Heart left ventricle (tissue), 16 donors: Measurements from ENCODE around the gene FKBP5. TPM values are rescaled to one million over a fixed set of nuclear protein-coding genes. Genes with fewer than 3 reads are reported as not detected.

Experiments
- ATAC-seq, 4 donors: fragments of 200-7000 bp; cut with Tn5 transposase; one replicate each; pipeline ENCODE4 v1.9.1; 2020 to 2022; ENCODE audit warnings: moderate library complexity in 4 of 4, mild to moderate bottlenecking in 3 of 4, moderate number of reproducible peaks in 1 of 4
- DNase-seq, 5 donors: peaks; one replicate each; pipeline ENCODE4 v3.0.0-alpha.2; 2020
- H3K27ac ChIP-seq, 12 donors: fragments of 200-600 bp; sonication (generic) in 4 of 12; one replicate each; pipeline versions ENCODE4 v1.5.0 to v1.8.0; 2016 to 2022; ENCODE audit warnings: mild to moderate bottlenecking in 2 of 12
- H3K27me3 ChIP-seq, 9 donors: fragments of 200-600 bp; sonication (generic) in 2 of 9; one replicate each; pipeline versions ENCODE4 v1.5.1 to v1.8.0; 2016 to 2022; ENCODE audit warnings: mild to moderate bottlenecking in 3 of 9
- H3K36me3 ChIP-seq, 9 donors: fragments of 200-600 bp; sonication (generic) in 2 of 9; one replicate each; pipeline versions ENCODE4 v1.5.0 to v1.8.0; 2018 to 2022; ENCODE audit warnings: mild to moderate bottlenecking in 2 of 9
- H3K4me1 ChIP-seq, 12 donors: fragments of 200-600 bp; sonication (generic) in 4 of 12; one replicate each; pipeline versions ENCODE4 v1.5.0 to v1.8.0; 2016 to 2022; ENCODE audit warnings: mild to moderate bottlenecking in 3 of 12
- H3K4me3 ChIP-seq, 12 donors: fragments of 200-600 bp; sonication (generic) in 4 of 12; one replicate each; pipeline versions ENCODE4 v1.5.0 to v1.8.0; 2017 to 2022; ENCODE audit warnings: mild to moderate bottlenecking in 9 of 12, moderate library complexity in 4 of 12
- H3K9me3 ChIP-seq, 12 donors: fragments of 200-600 bp; sonication (generic) in 4 of 12; one replicate each; pipeline versions ENCODE4 v1.5.0 to v1.8.0; 2016 to 2022; ENCODE audit warnings: mild to moderate bottlenecking in 1 of 12
- CTCF ChIP-seq, 12 donors: fragments of 200-600 bp; sonication (generic) in 4 of 12; IDR thresholded peaks; one replicate each; pipeline versions ENCODE4 v1.5.0 to v1.8.0; 2018 to 2022; ENCODE audit warnings: antibody characterized with exemption in 12 of 12, mild to moderate bottlenecking in 5 of 12
- POLR2A ChIP-seq, 2 donors: fragments of 450-650 bp; IDR thresholded peaks; one replicate each; pipeline ENCODE4 v1.6.1; 2017; ENCODE audit warnings: antibody characterized with exemption in 2 of 2, mild to moderate bottlenecking in 2 of 2, moderate library complexity in 2 of 2
- WGBS, 4 donors: extraction: QIAGEN DNeasy Blood & Tissue Kit in 2 of 4; methylation state at CpG; one replicate each; pipeline versions ENCODE4 v1.1.5 to v1.1.7; 2013 to 2018; 5-methylcytosine and 5-hydroxymethylcytosine counted together
- intact Hi-C, 10 donors: fragments of 100-400 bp; cut with DNase I; formaldehyde crosslinking; loops; one replicate each; pipeline versions ENCODE4 v1.11.1 to v1.14.2; 2022
- polyA plus RNA-seq, 2 donors: library from polyadenylated mRNA; stranded (reverse); fragments of 200-250 nt; gene quantifications; one replicate each; pipeline ENCODE4 v1.2.3, GENCODE V29; 2013
- total RNA-seq, 9 donors: library from RNA; depleted of rRNA in 2 of 9; stranded (reverse); fragments of >200 nt in 2 of 9; fragmentation: NEBNext Ultra II Directional in 3 of 9; extraction: Animal tissue kit (Norgen Biotek cat#: 25700) in 3 of 9; gene quantifications; one replicate each; pipeline versions ENCODE4 v1.1.0 to v1.2.4, GENCODE V29; 2016 to 2023
- donor health status: ischemic (EF 13 %, LVEDD 7.1; RV severe dilation, severe dysfunction).
- donor health status: healthy with polysubstance abuse.
- donor health status: DM: no; HTN: yes; CAD: no.
- donor health status: DM: no; HTN: no; CAD: no.
- donor health status: ischemic (EF 25% LVEDD 6.9; RV normal size, moderate dysfunction).
- donor health status: ischemic (EF 25% LVEDD 5.7; RV mildly dilated, moderate dysfunction).
- donor health status: healthy.
- donor health status: DM: yes; HTN: yes; CAD: no.
- donor health status: ischemic (EF 35%, LVEDD 5.7; RV mildly dilated, moderate dysfunction).
- donor health status: nonischemic (EF 11% LVEDD 7.7; RV severe dilation, severe dysfunction).
- donor health status: DM: yes; HTN: yes; CAD: no.
- donor health status: PGD.
- donor health status: ischemic (EF 29% LVEDD 5.4; RV normal size, mild dysfunction).
- donor health status: nonischemic (EF 23%, LVEDD 6.1; RV moderate dilation, normal function).

Gene FKBP5
- total and polyA plus RNA-seq, 11 donors = 19.7 to 351 (median 104) TPM

GRCh38 chr6:35668744-35669450 lies 19.8 kb downstream of the FKBP5 start:
- DNase-seq (no peak), ATAC-seq (no peak)
- Histone ChIP-seq H3K9me3 (no peaks in the 10 kb centered on the region), H3K4me1 (peaks cover 2 to 97% (median 26%) of the 10 kb centered on the region in 12 donors), H3K27me3 (no peaks in the 10 kb centered on the region), H3K36me3 (no peaks in the 10 kb centered on the region), H3K4me3 (peak overlapping the region in 6 of 12 donors; percentile 6 to 37 (median 18)), H3K27ac (peak overlapping the region in 6 of 12 donors; percentile 4 to 76 (median 36))
- intact Hi-C loops = no loop called here
- TF ChIP-seq POLR2A (IDR thresholded peaks at IDR 0.05) (no peak), CTCF (IDR thresholded peaks at IDR 0.05) (no peak)

GRCh38 chr6:35668096-35668495 lies 20.6 kb downstream of the FKBP5 start:
- no peaks in the 10 kb centered on the region for H3K9me3 ChIP-seq
- peak overlapping the region in 4 of 12 donors; percentile 2 to 76 (median 55) for H3K27ac ChIP-seq
- H3K4me1 ChIP-seq = peaks cover 5 to 97% (median 34%) of the 10 kb centered on the region in 12 donors
- H3K36me3 ChIP-seq = no peaks in the 10 kb centered on the region
- 74 to 86% (median 76%) methylated on average over 2 of the region's 2 CpGs for WGBS, 4 donors
- peak overlapping the region in 2 of 12 donors; percentile 9 to 29 for H3K4me3 ChIP-seq
- no peak for TF ChIP-seq POLR2A (IDR thresholded peaks at IDR 0.05)
- TF ChIP-seq CTCF (IDR thresholded peaks at IDR 0.05) = no peak
- intact Hi-C loops = no loop called here
- no peaks in the 10 kb centered on the region for H3K27me3 ChIP-seq
- ATAC-seq = peak in 2 of 4 donors; percentile 10 to 15
- DNase-seq = no peak

- Histone ChIP-seq H3K27ac (peak overlapping the region in 1 of 12 donors; percentile 51), H3K36me3 (no peaks in the 10 kb centered on the region), H3K4me1 (peaks cover 5 to 89% (median 39%) of the 10 kb centered on the region in 12 donors), H3K4me3 (no peak overlapping the region), H3K27me3 (no peaks in the 10 kb centered on the region), H3K9me3 (no peaks in the 10 kb centered on the region)
- intact Hi-C loops = no loop called here
- WGBS, 4 donors = 92 to 100% (median 96%) methylated on average over 3 of the region's 3 CpGs
- ATAC-seq (no peak), DNase-seq (no peak)
- TF ChIP-seq POLR2A (IDR thresholded peaks at IDR 0.05) = no peak
- TF ChIP-seq CTCF (IDR thresholded peaks at IDR 0.05) = no peak
These were observed 23.1 kb downstream of the FKBP5 start for GRCh38 chr6:35665573-35665972.

GRCh38 chr6:35664945-35665344 lies 23.8 kb downstream of the FKBP5 start:
- H3K36me3 ChIP-seq = no peaks in the 10 kb centered on the region
- H3K9me3 ChIP-seq = no peaks in the 10 kb centered on the region
- H3K4me1 ChIP-seq = peaks cover 5 to 83% (median 38%) of the 10 kb centered on the region in 12 donors
- intact Hi-C loops = no loop called here
- no peak overlapping the region for H3K4me3 ChIP-seq
- DNase-seq (no peak), ATAC-seq (no peak)
- peak overlapping the region in 1 of 12 donors; percentile 51 for H3K27ac ChIP-seq
- TF ChIP-seq CTCF (IDR thresholded peaks at IDR 0.05) (no peak), POLR2A (IDR thresholded peaks at IDR 0.05) (no peak)
- no peaks in the 10 kb centered on the region for H3K27me3 ChIP-seq
- WGBS, 4 donors = 82 to 87% (median 86%) methylated on average over 3 of the region's 3 CpGs
